AG04450 (cell line): Measurements from ENCODE around the gene CHCHD6. TPM values are rescaled to one million over a fixed set of nuclear protein-coding genes. Genes with fewer than 3 reads are reported as not detected.

Experiments used
- CTCF ChIA-PET: fragments of 300-600, 350-600 bp; formaldehyde crosslinking; extraction: SDS; loops from one replicate; lab custom pipeline; 2022; ENCODE audit warnings: antibody characterized with exemption, inconsistent platforms; lab: Charles Lee
- POLR2A ChIA-PET: fragments of 350-600 bp; formaldehyde crosslinking; extraction: SDS; loops from one replicate; lab custom pipeline; 2021; ENCODE audit warnings: antibody characterized with exemption, inconsistent platforms; lab: Yijun Ruan, JAX
- DNase-seq: peaks from one replicate; pipeline ENCODE4 v3.0.0-alpha.2; 2011; ENCODE audit warnings: low read depth, low spot score
- H3K27ac ChIP-seq: one replicate; pipeline ENCODE4 v1.5.1; 2012; ENCODE audit warnings: low read depth, low read length, control low read depth
- H3K27me3 ChIP-seq: one replicate; pipeline ENCODE4 v1.6.0; 2012; ENCODE audit warnings: low read length; ENCODE audit not compliant: control insufficient read depth, insufficient read depth
- H3K4me3 ChIP-seq: 2 replicates; pipeline ENCODE4 v1.5.1; 2011; ENCODE audit warnings: mild to moderate bottlenecking, low read depth, low read length, control low read depth
- H3K9me3 ChIP-seq: 2 replicates; pipeline ENCODE4 v1.5.1; 2012; ENCODE audit warnings: low read length; ENCODE audit not compliant: control insufficient read depth, insufficient read depth
- CTCF ChIP-seq: IDR thresholded peaks from 2 replicates; pipeline ENCODE4 v1.5.1; 2011; ENCODE audit warnings: low read depth, low read length, control low read depth, inconsistent platforms
- polyA plus RNA-seq: library from polyadenylated mRNA; depleted of rRNA; stranded (reverse); fragments of >200 nt; gene quantifications from 2 replicates; pipeline ENCODE4 v1.2.3, GENCODE V29; 2011

Gene CHCHD6
- polyA plus RNA-seq, 1 experiment, result 14.0 TPM

GRCh38 chr3:126858401-126858800, 154.4 kb downstream of the CHCHD6 start:
- Histone ChIP-seq H3K4me3 (no peak overlapping the region), H3K27me3 (no peaks in the 10 kb centered on the region), H3K9me3 (no peaks in the 10 kb centered on the region), H3K27ac (peak overlapping the region; percentile 2)
- ChIA-PET CTCF (no interaction called here), POLR2A (no interaction called here)
- no peak for TF ChIP-seq CTCF
- no peak for DNase-seq

- TF ChIP-seq CTCF, result no peak
- no peaks in the 10 kb centered on the region for H3K9me3 ChIP-seq
- no peaks in the 10 kb centered on the region for H3K27me3 ChIP-seq
- peak; percentile 77 for DNase-seq
- H3K4me3 ChIP-seq, result no peak overlapping the region
- ChIA-PET CTCF (no interaction called here), POLR2A (no interaction called here)
- peak overlapping the region; percentile 2 for H3K27ac ChIP-seq
These were observed 154.8 kb downstream of the CHCHD6 start for GRCh38 chr3:126858887-126859286.

GRCh38 chr3:126859415-126860246, 155.6 kb downstream of the CHCHD6 start:
- CTCF ChIA-PET, result no interaction called here
- TF ChIP-seq CTCF, result no peak
- POLR2A ChIA-PET, result no interaction called here
- H3K4me3 ChIP-seq, result no peak overlapping the region
- no peak for DNase-seq
- H3K27ac ChIP-seq, result no peak overlapping the region
- H3K27me3 ChIP-seq, result no peaks in the 10 kb centered on the region
- H3K9me3 ChIP-seq, result no peaks in the 10 kb centered on the region

- CTCF ChIA-PET, result interaction anchor here (0.7 kb wide), 1 partner anchor 23 kb away, joined by 3 read pairs; no protein-coding TSS in a partner anchor
- no peaks in the 10 kb centered on the region for H3K27me3 ChIP-seq
- TF ChIP-seq CTCF, result no peak
- H3K4me3 ChIP-seq, result no peak overlapping the region
- no peak for DNase-seq
- POLR2A ChIA-PET, result no interaction called here
- H3K27ac ChIP-seq, result no peak overlapping the region
- no peaks in the 10 kb centered on the region for H3K9me3 ChIP-seq
These were observed 161.7 kb downstream of the CHCHD6 start for GRCh38 chr3:126865736-126866135.

- TF ChIP-seq CTCF, result no peak
- no peak overlapping the region for H3K4me3 ChIP-seq
- no peaks in the 10 kb centered on the region for H3K9me3 ChIP-seq
- POLR2A ChIA-PET, result no interaction called here
- no peaks in the 10 kb centered on the region for H3K27me3 ChIP-seq
- DNase-seq, result no peak
- CTCF ChIA-PET, result interaction anchor here (0.7 kb wide), 1 partner anchor 23 kb away, joined by 3 read pairs; no protein-coding TSS in a partner anchor
- H3K27ac ChIP-seq, result no peak overlapping the region
These were observed 162.2 kb downstream of the CHCHD6 start for GRCh38 chr3:126866175-126866759.
